Type B pancreatic cell (in vitro differentiated cells): ENCODE results near the gene DCLK2. TPM values are rescaled to one million over a fixed set of nuclear protein-coding genes. Genes with fewer than 3 reads are reported as not detected.

ENCODE experiments used
- DNase-seq: peaks from one replicate; pipeline ENCODE4 v3.0.0; 2021; ENCODE audit warnings: mixed read lengths; ENCODE audit not compliant: unreplicated experiment; ENCODE audit errors: extremely low spot score
- H3K27ac Mint-ChIP-seq: 2 replicates; pipeline ENCODE4 v1.8.0; 2021; ENCODE audit warnings: mild to moderate bottlenecking, mixed read lengths
- H3K27me3 Mint-ChIP-seq: 2 replicates; pipeline ENCODE4 v1.8.0; 2021; ENCODE audit warnings: mixed read lengths
- H3K36me3 Mint-ChIP-seq: 2 replicates; pipeline ENCODE4 v1.8.0; 2021; ENCODE audit warnings: mixed read lengths
- H3K4me1 Mint-ChIP-seq: one replicate; pipeline ENCODE4 v1.8.0; 2021; ENCODE audit warnings: mixed read lengths; ENCODE audit not compliant: unreplicated experiment
- H3K4me3 Mint-ChIP-seq: 2 replicates; pipeline ENCODE4 v1.8.0; 2021; ENCODE audit warnings: mild to moderate bottlenecking, mixed read lengths
- H3K9me3 Mint-ChIP-seq: 2 replicates; pipeline ENCODE4 v1.8.0; 2021; ENCODE audit warnings: mixed read lengths
- total RNA-seq: library from RNA; stranded (reverse); gene quantifications from 2 replicates; pipeline ENCODE4 v1.2.1, GENCODE V29; 2021; ENCODE audit warnings: low replicate concordance
- TF ChIP-seq, protein P1 (sequence below): fragments of 200-600 bp; sonication (generic); conservative IDR thresholded peaks from 2 replicates; pipeline ENCODE4 v1.5.0; 2021; ENCODE audit warnings: antibody characterized with exemption, mild to moderate bottlenecking

The DCLK2 gene
- total RNA-seq, 1 donor from 2014 or later: 24.9 TPM

- H3K4me3 Mint-ChIP-seq: no peak overlapping the region
- DNase-seq: no peak
- H3K27ac Mint-ChIP-seq: no peak overlapping the region
- H3K27me3 Mint-ChIP-seq: no peaks in the 10 kb centered on the region
- TF ChIP-seq, protein P1, sequence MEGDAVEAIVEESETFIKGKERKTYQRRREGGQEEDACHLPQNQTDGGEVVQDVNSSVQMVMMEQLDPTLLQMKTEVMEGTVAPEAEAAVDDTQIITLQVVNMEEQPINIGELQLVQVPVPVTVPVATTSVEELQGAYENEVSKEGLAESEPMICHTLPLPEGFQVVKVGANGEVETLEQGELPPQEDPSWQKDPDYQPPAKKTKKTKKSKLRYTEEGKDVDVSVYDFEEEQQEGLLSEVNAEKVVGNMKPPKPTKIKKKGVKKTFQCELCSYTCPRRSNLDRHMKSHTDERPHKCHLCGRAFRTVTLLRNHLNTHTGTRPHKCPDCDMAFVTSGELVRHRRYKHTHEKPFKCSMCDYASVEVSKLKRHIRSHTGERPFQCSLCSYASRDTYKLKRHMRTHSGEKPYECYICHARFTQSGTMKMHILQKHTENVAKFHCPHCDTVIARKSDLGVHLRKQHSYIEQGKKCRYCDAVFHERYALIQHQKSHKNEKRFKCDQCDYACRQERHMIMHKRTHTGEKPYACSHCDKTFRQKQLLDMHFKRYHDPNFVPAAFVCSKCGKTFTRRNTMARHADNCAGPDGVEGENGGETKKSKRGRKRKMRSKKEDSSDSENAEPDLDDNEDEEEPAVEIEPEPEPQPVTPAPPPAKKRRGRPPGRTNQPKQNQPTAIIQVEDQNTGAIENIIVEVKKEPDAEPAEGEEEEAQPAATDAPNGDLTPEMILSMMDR: no peak
- peaks cover 23% of the 10 kb centered on the region for H3K36me3 Mint-ChIP-seq
- peaks cover 11% of the 10 kb centered on the region for H3K4me1 Mint-ChIP-seq
- H3K9me3 Mint-ChIP-seq: no peaks in the 10 kb centered on the region
These were observed 211.6 kb downstream of the DCLK2 start for GRCh38 chr4:150289881-150290280.

- H3K9me3 Mint-ChIP-seq: no peaks in the 10 kb centered on the region
- H3K27me3 Mint-ChIP-seq: no peaks in the 10 kb centered on the region
- H3K36me3 Mint-ChIP-seq: peaks cover 7% of the 10 kb centered on the region
- H3K27ac Mint-ChIP-seq: peak overlapping the region; percentile 22
- no peak for DNase-seq
- H3K4me3 Mint-ChIP-seq: no peak overlapping the region
- H3K4me1 Mint-ChIP-seq: peaks cover 8% of the 10 kb centered on the region
- TF ChIP-seq, protein P1: peak; percentile 85
These were observed 219.7 kb downstream of the DCLK2 start for GRCh38 chr4:150297861-150298474.

DNA sequence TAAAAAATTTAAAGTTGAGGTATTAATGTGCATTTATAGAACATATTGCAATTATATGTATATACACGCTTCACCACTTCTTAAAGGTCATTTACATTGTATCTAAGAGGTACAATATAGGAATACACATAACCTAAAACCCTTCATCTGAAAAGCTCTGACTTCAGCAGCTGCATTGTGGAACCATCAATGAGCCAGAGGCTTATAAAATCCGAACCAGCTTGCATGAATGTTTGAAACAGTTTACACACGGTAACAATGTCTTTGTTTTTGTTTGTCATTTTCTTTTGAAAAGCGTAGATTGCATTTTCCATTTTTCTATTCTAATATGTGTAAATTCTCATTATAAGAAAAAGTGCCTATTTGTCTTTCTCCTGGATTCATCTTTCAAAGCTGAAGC lies 221.6 kb downstream of the DCLK2 start:
- no peak for DNase-seq
- H3K4me3 Mint-ChIP-seq: no peak overlapping the region
- peaks cover 11% of the 10 kb centered on the region for H3K4me1 Mint-ChIP-seq
- no peaks in the 10 kb centered on the region for H3K27me3 Mint-ChIP-seq
- H3K9me3 Mint-ChIP-seq: no peaks in the 10 kb centered on the region
- H3K27ac Mint-ChIP-seq: no peak overlapping the region
- peaks cover 5% of the 10 kb centered on the region for H3K36me3 Mint-ChIP-seq
- TF ChIP-seq, protein P1: no peak

DNA sequence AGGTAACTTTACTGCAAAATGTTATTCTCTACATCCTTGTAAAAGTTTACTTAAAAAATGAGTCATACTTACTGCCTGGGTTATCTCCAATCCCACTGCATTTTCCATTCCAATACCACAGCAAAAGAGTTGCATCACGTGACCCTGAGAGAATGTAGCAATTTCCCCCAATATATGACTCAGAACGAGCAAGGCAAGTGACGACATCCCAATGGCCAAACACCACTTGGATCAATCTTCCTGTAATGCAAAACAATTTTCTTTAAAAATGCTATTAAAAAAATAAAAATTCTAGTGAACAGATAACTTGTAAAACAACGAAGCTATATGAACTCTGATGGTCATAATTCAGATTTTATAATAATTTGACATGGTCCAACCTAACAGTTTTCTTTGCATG lies 224.3 kb downstream of the DCLK2 start:
- Mint-ChIP-seq H3K4me1 (peaks cover 18% of the 10 kb centered on the region), H3K36me3 (peaks cover 5% of the 10 kb centered on the region), H3K27me3 (no peaks in the 10 kb centered on the region), H3K9me3 (no peaks in the 10 kb centered on the region), H3K27ac (no peak overlapping the region), H3K4me3 (no peak overlapping the region)
- TF ChIP-seq, protein P1: no peak
- no peak for DNase-seq

- no peaks in the 10 kb centered on the region for H3K9me3 Mint-ChIP-seq
- no peak overlapping the region for H3K4me3 Mint-ChIP-seq
- no peak overlapping the region for H3K27ac Mint-ChIP-seq
- peaks cover 5% of the 10 kb centered on the region for H3K36me3 Mint-ChIP-seq
- TF ChIP-seq, protein P1: no peak
- H3K27me3 Mint-ChIP-seq: no peaks in the 10 kb centered on the region
- no peak for DNase-seq
- peaks cover 9% of the 10 kb centered on the region for H3K4me1 Mint-ChIP-seq
These were observed 227.8 kb downstream of the DCLK2 start for GRCh38 chr4:150305995-150306394.

DNA sequence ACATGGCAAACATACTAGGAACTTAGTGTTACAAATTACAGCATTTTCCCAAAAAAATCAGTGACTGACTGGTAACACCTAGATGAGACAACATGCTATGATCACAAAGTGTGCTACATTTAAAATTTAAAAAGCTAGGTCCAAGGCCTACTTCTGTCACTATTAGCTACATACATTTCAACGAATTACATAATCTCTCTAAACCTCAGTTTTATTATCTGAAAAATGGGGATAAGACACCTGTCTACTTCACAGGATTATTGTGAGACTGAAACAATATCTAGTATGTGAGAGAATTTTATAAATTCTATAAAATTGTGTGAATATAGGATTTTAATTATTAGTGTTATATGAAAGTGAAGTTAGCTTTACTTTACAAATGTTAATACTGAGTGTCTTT lies 228.5 kb downstream of the DCLK2 start:
- Mint-ChIP-seq H3K27ac (no peak overlapping the region), H3K27me3 (no peaks in the 10 kb centered on the region), H3K36me3 (peaks cover 5% of the 10 kb centered on the region), H3K4me1 (peaks cover 9% of the 10 kb centered on the region), H3K9me3 (no peaks in the 10 kb centered on the region), H3K4me3 (no peak overlapping the region)
- DNase-seq: no peak
- TF ChIP-seq, protein P1: no peak
